Endothelial cell (in vitro differentiated cells): ENCODE measurements around the gene VASH2. TPM values are rescaled to one million over a fixed set of nuclear protein-coding genes. Genes with fewer than 3 reads are reported as not detected.

Experiments
- DNase-seq: peaks from one replicate; pipeline ENCODE4 v3.0.0; 2021; ENCODE audit warnings: low spot score
- H3K27ac Mint-ChIP-seq: one replicate; pipeline ENCODE4 v1.8.0; 2021; ENCODE audit warnings: mixed read lengths, inconsistent platforms; ENCODE audit not compliant: unreplicated experiment
- H3K27me3 Mint-ChIP-seq: one replicate; pipeline ENCODE4 v1.8.0; 2021; ENCODE audit warnings: mild to moderate bottlenecking, moderate library complexity, mixed read lengths, inconsistent platforms; ENCODE audit not compliant: unreplicated experiment
- H3K36me3 Mint-ChIP-seq: one replicate; pipeline ENCODE4 v1.8.0; 2021; ENCODE audit warnings: mild to moderate bottlenecking, low read depth, mixed read lengths, inconsistent platforms; ENCODE audit not compliant: unreplicated experiment
- H3K4me1 Mint-ChIP-seq: one replicate; pipeline ENCODE4 v1.8.0; 2021; ENCODE audit warnings: mild to moderate bottlenecking, mixed read lengths, inconsistent platforms; ENCODE audit not compliant: unreplicated experiment
- H3K4me3 Mint-ChIP-seq: one replicate; pipeline ENCODE4 v1.8.0; 2021; ENCODE audit warnings: mild to moderate bottlenecking, mixed read lengths, inconsistent platforms; ENCODE audit not compliant: unreplicated experiment
- H3K9me3 Mint-ChIP-seq: one replicate; pipeline ENCODE4 v1.8.0; 2021; ENCODE audit warnings: mixed read lengths, inconsistent platforms; ENCODE audit not compliant: unreplicated experiment
- CTCF ChIP-seq: fragments of 200-600 bp; sonication (generic); IDR thresholded peaks from one replicate; pipeline ENCODE4 v1.5.0; 2021; ENCODE audit warnings: antibody characterized with exemption; ENCODE audit not compliant: unreplicated experiment
- total RNA-seq: library from RNA; stranded (reverse); fragmentation: NEBNext Ultra II Directional; extraction: Animal tissue kit (Norgen Biotek cat#: 25700); gene quantifications from one replicate; pipeline ENCODE4 v1.2.1, GENCODE V29; 2021; ENCODE audit not compliant: unreplicated experiment

VASH2 gene
- total RNA-seq, 1 donor from 2014 or later: 8.3 TPM

- peaks cover 3% of the 10 kb centered on the region for H3K36me3 Mint-ChIP-seq
- no peak overlapping the region for H3K27ac Mint-ChIP-seq
- peaks cover 8% of the 10 kb centered on the region for H3K27me3 Mint-ChIP-seq
- peaks cover 4% of the 10 kb centered on the region for H3K4me1 Mint-ChIP-seq
- H3K9me3 Mint-ChIP-seq: no peaks in the 10 kb centered on the region
- no peak overlapping the region for H3K4me3 Mint-ChIP-seq
- no peak for TF ChIP-seq CTCF
- no peak for DNase-seq
Observed at GRCh38 chr1:212981571-212982328, 31.4 kb downstream of the VASH2 start.

GRCh38 chr1:212982430-212983152 lies 32.2 kb downstream of the VASH2 start:
- DNase-seq: no peak
- no peaks in the 10 kb centered on the region for H3K36me3 Mint-ChIP-seq
- no peaks in the 10 kb centered on the region for H3K9me3 Mint-ChIP-seq
- no peak for TF ChIP-seq CTCF
- no peak overlapping the region for H3K4me3 Mint-ChIP-seq
- H3K4me1 Mint-ChIP-seq: peaks cover 4% of the 10 kb centered on the region
- peaks cover 8% of the 10 kb centered on the region for H3K27me3 Mint-ChIP-seq
- H3K27ac Mint-ChIP-seq: no peak overlapping the region

- no peak for TF ChIP-seq CTCF
- H3K9me3 Mint-ChIP-seq: no peaks in the 10 kb centered on the region
- H3K36me3 Mint-ChIP-seq: no peaks in the 10 kb centered on the region
- peaks cover 8% of the 10 kb centered on the region for H3K27me3 Mint-ChIP-seq
- H3K4me1 Mint-ChIP-seq: peaks cover 4% of the 10 kb centered on the region
- H3K4me3 Mint-ChIP-seq: no peak overlapping the region
- no peak for DNase-seq
- H3K27ac Mint-ChIP-seq: no peak overlapping the region
Observed at GRCh38 chr1:212983482-212983881, 33.1 kb downstream of the VASH2 start.

- Mint-ChIP-seq H3K27ac (no peak overlapping the region), H3K4me3 (peak overlapping the region; percentile 3), H3K9me3 (no peaks in the 10 kb centered on the region), H3K36me3 (no peaks in the 10 kb centered on the region), H3K4me1 (peaks cover 9% of the 10 kb centered on the region), H3K27me3 (peaks cover 8% of the 10 kb centered on the region)
- no peak for TF ChIP-seq CTCF
- DNase-seq: no peak
Observed at GRCh38 chr1:212984522-212985291, 34.4 kb downstream of the VASH2 start.
